Colon (tissue), 2 donors: ENCODE results near the gene SNRPA1.

Source experiments
- FAIRE-seq: peaks from 2 replicates; lab custom pipeline; 2012; peaks lifted over from hg19 to GRCh38; lab: Jason Lieb, UNC
- donor health status: control.
- donor health status: control.

Gene SNRPA1

GRCh38 chr15:101258238-101259144, 36.6 kb downstream of the SNRPA1 start:
- FAIRE-seq, result no peak

GRCh38 chr15:101256757-101257156, 38.3 kb downstream of the SNRPA1 start:
- FAIRE-seq, result no peak

GRCh38 chr15:101255615-101256241, 39.3 kb downstream of the SNRPA1 start:
- FAIRE-seq, result no peak

GRCh38 chr15:101255051-101255395, 40.0 kb downstream of the SNRPA1 start:
- FAIRE-seq, result no peak

- FAIRE-seq, result no peak
Observed at GRCh38 chr15:101254157-101255050, 40.6 kb downstream of the SNRPA1 start.

- no peak for FAIRE-seq
Observed at GRCh38 chr15:101252836-101253235, 42.2 kb downstream of the SNRPA1 start.

- FAIRE-seq, result no peak
Observed at GRCh38 chr15:101251830-101252820, 42.9 kb downstream of the SNRPA1 start, which contains the start of gene CHSY1. Gene CHSY1 (minus strand): TSS chr15:101252048. CDS start chr15:101251456, 592 bp downstream.

GRCh38 chr15:101250873-101251829, 43.9 kb downstream of the SNRPA1 start:
- no peak for FAIRE-seq

- no peak for FAIRE-seq
Observed at GRCh38 chr15:101250341-101250831, 44.7 kb downstream of the SNRPA1 start.

GRCh38 chr15:101248274-101248673, 46.8 kb downstream of the SNRPA1 start:
- no peak for FAIRE-seq

GRCh38 chr15:101246824-101247745, 48.0 kb downstream of the SNRPA1 start:
- no peak for FAIRE-seq

GRCh38 chr15:101246391-101246790, 48.7 kb downstream of the SNRPA1 start:
- FAIRE-seq, result no peak

- no peak for FAIRE-seq
Observed at GRCh38 chr15:101244889-101245668, 50.0 kb downstream of the SNRPA1 start.

GRCh38 chr15:101244036-101244781, 50.8 kb downstream of the SNRPA1 start:
- FAIRE-seq, result no peak

- no peak for FAIRE-seq
Observed at GRCh38 chr15:101243420-101243819, 51.6 kb downstream of the SNRPA1 start.

- FAIRE-seq, result no peak
Observed at GRCh38 chr15:101242999-101243336, 52.1 kb downstream of the SNRPA1 start.
